Suppressor macrophage treated with lipopolysaccharide for 4 hours (primary cell): Measurements from ENCODE around the gene NCOR2.
A peak's percentile ranks its signal among the peaks of the same experiment; 100 is the strongest.

Experiments used
- DNase-seq: peaks from one replicate; pipeline ENCODE4 v3.0.0-alpha.2; 2020

Gene NCOR2

GRCh38 chr12:124557518-124558223, 9.7 kb downstream of the NCOR2 start:
- no peak for DNase-seq

- no peak for DNase-seq
Observed at GRCh38 chr12:124556896-124557501, 10.4 kb downstream of the NCOR2 start.

DNA sequence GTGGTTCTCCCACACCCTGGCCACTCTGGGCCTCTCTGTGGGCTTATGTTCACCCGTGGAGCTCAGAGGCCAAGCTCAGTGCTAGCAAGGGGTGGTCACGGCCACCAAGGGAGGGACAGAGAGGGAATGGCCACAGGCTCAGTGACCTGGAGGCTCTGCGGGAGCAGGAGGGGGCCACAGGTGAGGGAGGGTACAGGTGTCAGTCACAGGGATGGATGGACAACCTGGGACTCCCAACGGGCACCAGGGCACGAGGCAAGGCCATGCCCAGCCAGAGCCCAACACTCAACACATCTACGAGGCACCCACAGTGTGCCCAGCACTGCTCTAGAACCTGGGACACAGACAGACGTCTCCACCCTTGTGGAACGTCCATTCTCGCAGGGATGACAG, 11.3 kb downstream of the NCOR2 start:
- DNase-seq = no peak

GRCh38 chr12:124555168-124556073, 12.0 kb downstream of the NCOR2 start:
- peak; percentile 35 for DNase-seq

DNA sequence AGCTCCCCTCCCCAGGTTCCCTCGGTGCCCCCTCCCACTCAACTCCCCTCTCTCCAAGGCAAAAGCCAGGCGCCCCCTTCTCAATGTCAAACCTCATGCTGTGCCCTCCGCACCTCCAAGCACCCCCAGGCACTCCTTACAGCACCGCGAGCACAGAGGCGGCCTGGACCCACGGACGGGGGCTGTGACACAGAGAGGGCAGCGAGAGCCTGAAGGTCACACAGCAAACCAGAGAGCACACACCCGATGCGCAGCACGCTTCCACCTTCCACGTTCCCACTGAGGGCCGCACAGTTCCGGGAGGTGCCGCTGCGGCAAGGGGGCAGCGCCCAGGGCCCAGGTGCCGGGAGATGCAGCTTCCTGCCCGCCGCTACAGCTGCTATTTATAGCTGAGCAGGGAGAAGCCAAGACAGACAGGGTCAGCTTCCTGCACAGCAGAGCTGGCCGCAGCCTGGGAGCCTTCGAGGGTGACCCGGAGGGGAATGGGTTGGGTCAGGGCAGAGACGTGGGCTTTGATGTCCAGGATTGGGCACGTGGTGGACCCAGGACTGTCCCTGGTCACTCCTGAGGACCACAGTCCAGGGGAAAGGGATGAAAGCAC, 12.9 kb downstream of the NCOR2 start:
- DNase-seq = no peak

- DNase-seq = no peak
Observed at GRCh38 chr12:124553862-124554428, 13.5 kb downstream of the NCOR2 start.

- DNase-seq = peak; percentile 91
Observed at GRCh38 chr12:124551268-124552144, 15.9 kb downstream of the NCOR2 start.

DNA sequence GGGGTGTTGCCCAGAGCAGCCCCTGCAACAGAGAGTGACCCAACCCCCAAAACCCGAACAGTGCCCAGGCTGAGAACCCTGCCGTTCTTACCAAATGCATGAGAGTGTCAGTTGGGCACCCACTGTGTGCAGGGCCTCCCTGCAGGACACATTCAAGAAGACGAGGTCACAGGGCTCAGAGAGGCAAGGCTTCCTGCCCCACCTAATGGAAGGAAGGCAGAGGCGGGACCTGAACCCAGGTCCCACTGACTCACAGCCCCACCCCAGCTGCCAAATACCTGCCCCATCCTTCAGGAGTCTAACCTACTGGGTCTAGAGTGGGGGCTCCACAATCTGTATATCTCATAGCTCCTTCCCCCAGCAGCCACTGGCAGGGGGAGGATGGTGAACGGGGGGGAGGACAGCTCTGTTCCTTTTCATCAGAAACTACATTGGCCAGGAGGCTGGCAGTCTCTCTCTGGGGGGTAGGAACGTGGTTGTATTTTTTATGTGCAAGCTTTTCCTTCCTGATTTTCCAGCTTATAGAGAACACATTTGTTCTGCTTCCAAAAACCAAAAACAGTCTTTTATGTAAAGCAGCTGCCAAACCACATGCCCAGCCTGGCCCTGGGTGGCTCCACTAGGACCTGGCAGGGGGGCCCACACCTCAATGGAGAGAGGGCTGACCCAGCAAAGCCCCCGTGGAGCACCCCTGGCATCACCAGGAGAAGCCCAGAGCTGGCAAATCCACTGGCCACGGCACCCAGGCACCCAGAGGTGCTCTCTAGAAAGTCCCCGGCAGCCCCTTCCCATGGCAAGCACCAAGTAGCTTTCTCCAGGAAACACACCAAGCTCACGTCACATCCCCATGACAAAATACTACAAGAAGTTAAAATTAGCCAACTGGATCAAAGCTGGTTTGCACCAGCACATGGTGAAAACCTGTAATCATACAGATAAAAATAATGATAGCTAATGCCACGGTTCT, 17.0 kb downstream of the NCOR2 start:
- peak; percentile 53 for DNase-seq

DNA sequence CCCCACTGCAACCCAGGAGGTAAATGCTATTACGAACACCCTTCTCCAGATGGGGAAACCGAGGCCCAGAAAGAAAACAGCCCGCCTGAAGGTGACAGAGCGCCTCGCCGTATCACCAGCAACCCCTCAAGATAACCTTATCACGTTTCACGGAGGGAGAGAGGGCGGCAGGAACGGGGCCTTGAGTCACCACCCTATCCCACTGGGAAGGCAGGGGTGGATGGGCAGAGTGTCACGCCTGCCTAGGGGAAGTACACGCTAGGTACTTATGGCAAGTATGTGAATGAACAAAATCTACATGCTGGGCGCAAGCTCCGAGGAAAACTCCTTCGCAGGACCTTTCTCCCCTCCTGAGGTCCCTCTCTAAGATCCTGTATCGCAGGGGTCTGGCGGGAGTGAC, 17.8 kb downstream of the NCOR2 start:
- DNase-seq = no peak

- peak; percentile 93 for DNase-seq
Observed at GRCh38 chr12:124548854-124549378, 18.5 kb downstream of the NCOR2 start.

DNA sequence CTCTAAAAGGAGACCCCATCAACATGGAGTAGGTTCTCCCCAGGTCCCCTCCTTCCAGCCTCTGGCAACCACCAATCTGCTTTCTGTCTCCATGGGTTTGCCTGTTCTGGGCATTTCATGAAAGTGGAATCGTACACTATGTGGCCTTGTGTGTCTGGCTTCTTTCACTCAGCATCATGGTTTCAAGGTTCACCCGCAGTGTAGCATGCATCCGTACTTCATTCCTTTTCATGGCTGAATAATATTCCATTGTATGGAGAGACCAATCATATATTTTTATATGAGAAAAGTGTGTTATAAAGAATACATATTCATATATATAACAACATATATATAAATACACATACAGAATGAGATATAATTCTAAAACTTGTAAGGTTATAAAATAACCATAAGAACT, 19.8 kb downstream of the NCOR2 start:
- DNase-seq = no peak

DNA sequence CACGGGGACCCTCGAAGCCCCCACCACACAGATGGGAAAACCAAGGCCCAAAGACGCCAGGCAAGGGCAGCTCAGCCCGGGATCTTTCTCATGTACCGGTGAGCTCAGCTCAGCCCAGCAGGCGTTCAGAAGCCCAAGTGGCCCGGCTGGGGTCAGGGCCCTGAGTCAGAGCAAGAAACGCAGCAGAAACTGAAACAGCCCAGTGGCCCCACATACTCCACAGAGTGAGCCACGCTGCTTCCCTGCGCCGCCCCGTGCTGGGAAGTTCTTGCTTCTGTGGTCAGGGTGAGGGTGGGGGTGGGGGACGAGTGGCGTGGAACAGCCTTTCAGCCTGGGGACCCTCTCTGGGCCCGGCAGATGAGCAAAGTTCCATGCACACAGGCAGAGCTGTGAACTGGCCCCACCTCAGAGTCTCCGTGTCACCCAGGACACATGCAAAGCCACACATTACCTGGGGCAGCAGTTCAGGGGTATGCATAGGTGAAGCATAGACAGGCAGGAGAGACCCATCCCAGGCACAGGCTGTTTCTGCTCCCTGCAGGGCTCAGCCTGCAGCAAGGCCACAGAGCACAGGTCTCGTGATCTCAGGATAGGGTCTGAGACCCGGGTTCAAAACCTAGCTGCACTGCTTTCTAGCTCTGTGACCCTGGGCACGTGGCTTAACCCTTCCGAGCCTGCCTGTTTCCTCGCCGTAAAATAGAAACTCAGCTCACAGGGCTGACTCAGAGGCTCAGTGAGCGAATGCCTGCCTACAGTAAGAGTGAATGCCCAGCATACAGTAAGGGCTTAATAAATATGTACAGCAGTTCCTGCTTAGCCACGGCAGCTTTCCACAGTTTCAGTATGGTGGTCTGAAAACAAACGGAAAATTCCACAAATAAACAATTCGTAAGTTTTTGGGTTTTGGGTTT, 21.6 kb downstream of the NCOR2 start:
- peak; percentile 96 for DNase-seq

- no peak for DNase-seq
Observed at GRCh38 chr12:124544983-124545382, 22.4 kb downstream of the NCOR2 start.

- DNase-seq = no peak
Observed at GRCh38 chr12:124544311-124544970, 23.0 kb downstream of the NCOR2 start.

DNA sequence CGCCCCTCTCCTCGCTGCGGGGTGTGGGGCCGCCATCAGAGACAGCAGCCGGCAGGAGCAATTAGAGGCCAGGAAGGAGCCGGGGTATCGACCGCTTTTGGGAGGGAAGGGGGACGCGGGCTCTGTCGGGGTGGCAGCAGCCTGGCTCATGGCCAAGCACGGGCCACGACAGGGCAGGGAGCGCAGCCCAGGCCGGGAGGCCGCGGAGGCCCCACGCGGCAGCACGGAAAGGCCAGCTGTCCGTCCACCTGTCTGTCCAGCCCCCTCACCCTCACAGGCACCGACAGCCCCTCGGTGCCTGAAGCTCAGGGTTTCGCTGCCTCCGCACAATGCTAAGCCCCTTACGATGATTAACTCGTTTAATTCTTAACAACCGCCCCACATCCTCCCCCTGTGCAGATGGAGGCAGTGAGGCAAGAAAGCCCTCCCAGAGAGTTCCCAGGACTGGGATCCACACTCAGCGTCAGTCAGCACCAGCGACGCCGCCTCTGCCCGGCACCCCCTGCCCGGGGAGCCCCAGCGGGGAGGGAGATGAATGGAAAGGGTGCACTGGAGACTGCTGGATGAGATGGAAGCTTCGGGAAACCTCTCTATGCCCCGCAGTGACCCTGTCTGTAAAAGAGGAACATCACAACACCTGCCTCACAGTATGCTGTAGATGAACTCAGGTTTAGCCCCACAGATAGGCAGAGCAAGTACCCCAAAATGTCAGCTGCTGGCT, 23.7 kb downstream of the NCOR2 start:
- DNase-seq = no peak

GRCh38 chr12:124543052-124543589, 24.3 kb downstream of the NCOR2 start:
- no peak for DNase-seq
